ENCODE measurements around the gene KCNQ1. TPM values are rescaled to one million over a fixed set of nuclear protein-coding genes. Genes with fewer than 3 reads are reported as not detected.

Gene KCNQ1
- total RNA-seq, 4 donors from 2014 or later: 0.89 to 2.2 (median 1.3) TPM

GRCh38 chr11:2445746-2446551 lies 1.1 kb downstream of the KCNQ1 start:
- TF ChIP-seq POLR2A (IDR thresholded peaks at IDR 0.05) (no peak), CTCF (IDR thresholded peaks at IDR 0.05) (no peak), EP300 (IDR thresholded peaks at IDR 0.05) (no peak)
- peaks cover 24% of the 10 kb centered on the region for H3K4me1 ChIP-seq
- peaks cover 82% of the 10 kb centered on the region for H3K27me3 ChIP-seq
- H3K4me3 ChIP-seq: peak overlapping the region; percentile 41
- no peaks in the 10 kb centered on the region for H3K36me3 ChIP-seq
- peak in 1 of 2 donors; percentile 47 for DNase-seq (ENCODE audit: low spot score in 2 of 2)
- WGBS: 43% methylated on average over 5 of the region's 23 CpGs
- H3K27ac ChIP-seq: no peak overlapping the region
- H3K9me3 ChIP-seq: no peaks in the 10 kb centered on the region

GRCh38 chr11:2446590-2447252 lies 1.9 kb downstream of the KCNQ1 start:
- peak overlapping the region; percentile 41 for H3K4me3 ChIP-seq
- no peak for TF ChIP-seq CTCF (IDR thresholded peaks at IDR 0.05)
- TF ChIP-seq POLR2AphosphoS5 (IDR thresholded peaks at IDR 0.05): no peak
- no peak for TF ChIP-seq EP300 (IDR thresholded peaks at IDR 0.05)
- TF ChIP-seq POLR2A (IDR thresholded peaks at IDR 0.05): no peak
- peaks cover 83% of the 10 kb centered on the region for H3K27me3 ChIP-seq

GRCh38 chr11:2447253-2447950 lies 2.6 kb downstream of the KCNQ1 start:
- no peaks in the 10 kb centered on the region for H3K36me3 ChIP-seq
- peaks cover 24% of the 10 kb centered on the region for H3K4me1 ChIP-seq
- no peak overlapping the region for H3K4me3 ChIP-seq
- no peak overlapping the region for H3K27ac ChIP-seq
- no peak for TF ChIP-seq CTCF (IDR thresholded peaks at IDR 0.05)
- TF ChIP-seq POLR2AphosphoS5 (IDR thresholded peaks at IDR 0.05): no peak
- no peak for TF ChIP-seq POLR2A (IDR thresholded peaks at IDR 0.05)
- TF ChIP-seq EP300 (IDR thresholded peaks at IDR 0.05): no peak
- 63% methylated on average over 4 of the region's 12 CpGs for WGBS
- H3K27me3 ChIP-seq: peaks cover 90% of the 10 kb centered on the region
- H3K9me3 ChIP-seq: no peaks in the 10 kb centered on the region
- peak in 1 of 2 donors; percentile 50 for DNase-seq (ENCODE audit: low spot score in 2 of 2)

More at GRCh38 chr11:2446590-2447252, 1.9 kb downstream of the KCNQ1 start:
- H3K27ac ChIP-seq: no peak overlapping the region
- no peaks in the 10 kb centered on the region for H3K9me3 ChIP-seq
- no peaks in the 10 kb centered on the region for H3K36me3 ChIP-seq
- peak in 1 of 2 donors; percentile 56 for DNase-seq (ENCODE audit: low spot score in 2 of 2)
- 79% methylated on average over 11 of the region's 15 CpGs for WGBS
- peaks cover 24% of the 10 kb centered on the region for H3K4me1 ChIP-seq

- H3K4me1 ChIP-seq: peaks cover 24% of the 10 kb centered on the region
- H3K27me3 ChIP-seq: peaks cover 96% of the 10 kb centered on the region
- TF ChIP-seq EP300 (IDR thresholded peaks at IDR 0.05): no peak
- no peak for TF ChIP-seq CTCF (IDR thresholded peaks at IDR 0.05)
- no peak for TF ChIP-seq POLR2AphosphoS5 (IDR thresholded peaks at IDR 0.05)
- TF ChIP-seq POLR2A (IDR thresholded peaks at IDR 0.05): no peak
- H3K36me3 ChIP-seq: no peaks in the 10 kb centered on the region
- DNase-seq (ENCODE audit: low spot score in 2 of 2): peak in 1 of 2 donors; percentile 37
- 78% methylated on average over 6 of the region's 10 CpGs for WGBS
- H3K27ac ChIP-seq: no peak overlapping the region
- H3K4me3 ChIP-seq: no peak overlapping the region
- H3K9me3 ChIP-seq: no peaks in the 10 kb centered on the region
Observed at GRCh38 chr11:2447951-2448650, 3.3 kb downstream of the KCNQ1 start.
